Aorta (tissue), 5 donors: Measurements from ENCODE around the gene TET2. TPM values are rescaled to one million over a fixed set of nuclear protein-coding genes. Genes with fewer than 3 reads are reported as not detected.

ENCODE experiments used
- ATAC-seq: fragments of 200-7000 bp; cut with Tn5 transposase; one replicate; pipeline ENCODE4 v1.9.1; 2022; ENCODE audit warnings: moderate library complexity; ENCODE audit not compliant: low FRiP score
- DNase-seq, 2 donors: peaks; one replicate each; pipeline ENCODE4 v3.0.0-alpha.2; 2020
- H3K27ac ChIP-seq, 2 donors: one replicate each; pipeline ENCODE4 v1.5.1; 2013; ENCODE audit warnings: low read length in 2 of 2, mild to moderate bottlenecking in 2 of 2, moderate library complexity in 2 of 2, control low read depth in 1 of 2, inconsistent platforms in 1 of 2, low read depth in 1 of 2
- H3K27me3 ChIP-seq, 2 donors: one replicate each; pipeline ENCODE4 v1.6.1; 2013; ENCODE audit warnings: control low read depth in 1 of 2, low read length in 1 of 2, mild to moderate bottlenecking in 1 of 2, moderate library complexity in 1 of 2; ENCODE audit not compliant: insufficient read depth in 2 of 2, control insufficient read depth in 1 of 2
- H3K36me3 ChIP-seq, 2 donors: one replicate each; pipeline ENCODE4 v1.6.1; 2013; ENCODE audit warnings: control low read depth in 1 of 2, low read length in 1 of 2, mild to moderate bottlenecking in 1 of 2; ENCODE audit not compliant: insufficient read depth in 2 of 2, control insufficient read depth in 1 of 2
- H3K4me1 ChIP-seq, 2 donors: one replicate each; pipeline ENCODE4 v1.6.1; 2013; ENCODE audit warnings: low read length in 2 of 2, control low read depth in 1 of 2, mild to moderate bottlenecking in 1 of 2, moderate library complexity in 1 of 2; ENCODE audit not compliant: insufficient read depth in 2 of 2, control insufficient read depth in 1 of 2
- H3K4me3 ChIP-seq, 2 donors: one replicate each; pipeline ENCODE4 v1.5.1; 2013; ENCODE audit warnings: low read length in 2 of 2, control low read depth in 1 of 2, mild to moderate bottlenecking in 1 of 2
- H3K9me3 ChIP-seq: one replicate; pipeline ENCODE4 v1.6.1; 2013; ENCODE audit warnings: mild to moderate bottlenecking, low read length; ENCODE audit not compliant: control insufficient read depth
- WGBS, 2 donors: extraction: QIAGEN DNeasy Blood & Tissue Kit; methylation state at CpG; one replicate each; pipeline ENCODE4 v1.1.7; 2013; 5-methylcytosine and 5-hydroxymethylcytosine counted together
- intact Hi-C, 2 donors: fragments of 100-400 bp; cut with DNase I; formaldehyde crosslinking; loops; one replicate each; pipeline versions ENCODE4 v1.14.2 to v1.15.0; 2022
- long read RNA-seq, 2 donors: library from polyadenylated mRNA; unstranded; transcript quantifications; one replicate each; pipeline ENCODE4 v2.0.0, GENCODE V29; 2020 to 2021
- polyA plus RNA-seq, 2 donors: library from polyadenylated mRNA; stranded (reverse); fragments of 200-250 nt; gene quantifications; one replicate each; pipeline ENCODE4 v1.2.3, GENCODE V29; 2013
- total RNA-seq, 2 donors: library from RNA; stranded (reverse); fragmentation: NEBNext Ultra II Directional; extraction: Animal tissue kit (Norgen Biotek cat#: 25700); gene quantifications; one replicate each; pipeline ENCODE4 v1.2.1, GENCODE V29; 2021
- donor health status: healthy with polysubstance abuse.
- donor health status: Bipolar disorder and iron deficiency.
- donor health status: DM: no; HTN: no; CAD: no.
- donor health status: DM: no; HTN: no; CAD: no.
- donor health status: DM: yes; HTN: yes; CAD: no.

Gene TET2
- total RNA-seq = 10 to 100 TPM; 40.3 to 40.9 TPM
- polyA plus RNA-seq = 1 to 10 TPM; 2.0 to 3.2 TPM
- long read RNA-seq, donor 1, partial matches to known transcripts = 43 of 52 reads
- long read RNA-seq, donor 1, other reads (novel, unspliced or antisense) = 6 of 52 reads
- long read RNA-seq, donor 2, partial matches to known transcripts = 0 of 8 reads
- long read RNA-seq, donor 2, other reads (novel, unspliced or antisense) = 8 of 8 reads

- peak within 1 kb of the TSS; percentile 11 to 84 for H3K27ac ChIP-seq
- no peaks in the 10 kb centered on the region for H3K9me3 ChIP-seq
- H3K36me3 ChIP-seq = no peaks in the 10 kb centered on the region
- 0% methylated on average over 62 to 77 of the region's 77 CpGs for WGBS, 2 donors
- peaks cover 0 to 6% of the 10 kb centered on the region in 2 donors for H3K4me1 ChIP-seq
- no peaks in the 10 kb centered on the region for H3K27me3 ChIP-seq
- DNase-seq (peak; percentile 88 to 92), ATAC-seq (peak; percentile 88)
- intact Hi-C loops = loop anchor here (2.0 to 10.0 kb wide), 5 partner anchors 46 to 568 kb away; no protein-coding TSS in a partner anchor
- peak within 1 kb of the TSS; percentile 98 to 100 for H3K4me3 ChIP-seq
Observed at GRCh38 chr4:105146276-105147015, at the start of gene TET2. TSS of gene TET2 (plus strand) at chr4:105146876. CDS start at chr4:105233943, 87,067 bp downstream.

GRCh38 chr4:105102016-105102415 lies 44.7 kb upstream of the TET2 start:
- Histone ChIP-seq H3K4me1 (peaks cover 0 to 4% of the 10 kb centered on the region in 2 donors), H3K27ac (no peak overlapping the region), H3K4me3 (no peak overlapping the region), H3K9me3 (no peaks in the 10 kb centered on the region), H3K27me3 (no peaks in the 10 kb centered on the region), H3K36me3 (no peaks in the 10 kb centered on the region)
- intact Hi-C loops = no loop called here
- no peak for DNase-seq
- no peak for ATAC-seq

- H3K9me3 ChIP-seq = no peaks in the 10 kb centered on the region
- H3K27ac ChIP-seq = no peak overlapping the region
- peaks cover 0 to 4% of the 10 kb centered on the region in 2 donors for H3K4me1 ChIP-seq
- no peak overlapping the region for H3K4me3 ChIP-seq
- ATAC-seq = peak; percentile 82
- no peak for DNase-seq
- H3K27me3 ChIP-seq = no peaks in the 10 kb centered on the region
- intact Hi-C loops = no loop called here
- H3K36me3 ChIP-seq = no peaks in the 10 kb centered on the region
Observed at GRCh38 chr4:105106426-105106825, 40.2 kb upstream of the TET2 start.

- H3K27ac ChIP-seq = no peak overlapping the region
- 82 to 83% methylated on average over 5 of the region's 5 CpGs for WGBS, 2 donors
- H3K9me3 ChIP-seq = no peaks in the 10 kb centered on the region
- DNase-seq (no peak), ATAC-seq (peak; percentile 70)
- peaks cover 0 to 4% of the 10 kb centered on the region in 2 donors for H3K4me1 ChIP-seq
- intact Hi-C loops = no loop called here
- no peak overlapping the region for H3K4me3 ChIP-seq
- H3K36me3 ChIP-seq = no peaks in the 10 kb centered on the region
- no peaks in the 10 kb centered on the region for H3K27me3 ChIP-seq
Observed at GRCh38 chr4:105107095-105107856, 39.4 kb upstream of the TET2 start.

- no peaks in the 10 kb centered on the region for H3K36me3 ChIP-seq
- intact Hi-C loops = no loop called here
- H3K27me3 ChIP-seq = no peaks in the 10 kb centered on the region
- DNase-seq = no peak
- no peaks in the 10 kb centered on the region for H3K9me3 ChIP-seq
- H3K4me1 ChIP-seq = peaks cover 0 to 4% of the 10 kb centered on the region in 2 donors
- no peak overlapping the region for H3K4me3 ChIP-seq
- H3K27ac ChIP-seq = no peak overlapping the region
- ATAC-seq = no peak
Observed at GRCh38 chr4:105108971-105109370, 37.7 kb upstream of the TET2 start.

- Histone ChIP-seq H3K27me3 (no peaks in the 10 kb centered on the region), H3K9me3 (no peaks in the 10 kb centered on the region), H3K4me1 (no peaks in the 10 kb centered on the region), H3K27ac (no peak overlapping the region), H3K4me3 (no peak overlapping the region), H3K36me3 (no peaks in the 10 kb centered on the region)
- no peak for DNase-seq
- 48 to 49% methylated on average over 1 of the region's 1 CpG for WGBS, 2 donors
- intact Hi-C loops = no loop called here
- no peak for ATAC-seq
Observed at GRCh38 chr4:105112274-105112673, 34.4 kb upstream of the TET2 start.

GRCh38 chr4:105113800-105114199 lies 32.9 kb upstream of the TET2 start:
- Histone ChIP-seq H3K4me3 (no peak overlapping the region), H3K27ac (no peak overlapping the region), H3K9me3 (no peaks in the 10 kb centered on the region), H3K4me1 (no peaks in the 10 kb centered on the region), H3K27me3 (no peaks in the 10 kb centered on the region), H3K36me3 (no peaks in the 10 kb centered on the region)
- WGBS, 2 donors = 75 to 78% methylated on average over 1 of the region's 1 CpG
- intact Hi-C loops = no loop called here
- no peak for ATAC-seq
- no peak for DNase-seq

GRCh38 chr4:105116616-105117319 lies 29.9 kb upstream of the TET2 start:
- Histone ChIP-seq H3K27me3 (no peaks in the 10 kb centered on the region), H3K36me3 (no peaks in the 10 kb centered on the region), H3K9me3 (no peaks in the 10 kb centered on the region), H3K4me3 (no peak overlapping the region), H3K4me1 (no peaks in the 10 kb centered on the region), H3K27ac (no peak overlapping the region)
- no peak for DNase-seq
- intact Hi-C loops = no loop called here
- no peak for ATAC-seq
- 72 to 79% methylated on average over 3 of the region's 3 CpGs for WGBS, 2 donors
